ENCODE measurements around the gene WDCP.

Gene WDCP

GRCh38 chr2:24084386-24085199 lies 37.4 kb upstream of the WDCP start, which contains the start of gene TP53I3:
Gene TP53I3 (minus strand): TSS chr2:24084834. CDS start chr2:24084326, 508 bp downstream.
- DNase-seq (ENCODE audit: low read depth) = no peak
- TF ChIP-seq CTCF (IDR thresholded peaks at IDR 0.05; ENCODE audit: control insufficient read depth, extremely low read depth, insufficient read depth) = peak; percentile 98
- peak within 1 kb of the TSS; percentile 57 for H3K4me3 ChIP-seq (ENCODE audit: low read depth, low read length)

GRCh38 chr2:24083567-24084385 lies 36.6 kb upstream of the WDCP start:
- DNase-seq (ENCODE audit: low read depth) = peak; percentile 48
- TF ChIP-seq CTCF (IDR thresholded peaks at IDR 0.05; ENCODE audit: control insufficient read depth, extremely low read depth, insufficient read depth) = no peak
- H3K4me3 ChIP-seq (ENCODE audit: low read depth, low read length) = peak overlapping the region; percentile 57

GRCh38 chr2:24082787-24083566 lies 35.8 kb upstream of the WDCP start:
- H3K4me3 ChIP-seq (ENCODE audit: low read depth, low read length) = no peak overlapping the region
- no peak for DNase-seq (ENCODE audit: low read depth)
- TF ChIP-seq CTCF (IDR thresholded peaks at IDR 0.05; ENCODE audit: control insufficient read depth, extremely low read depth, insufficient read depth) = no peak

GRCh38 chr2:24080701-24081100 lies 33.5 kb upstream of the WDCP start:
- no peak overlapping the region for H3K4me3 ChIP-seq (ENCODE audit: low read depth, low read length)
- DNase-seq (ENCODE audit: low read depth) = no peak

GRCh38 chr2:24077879-24078278 lies 30.7 kb upstream of the WDCP start:
- H3K4me3 ChIP-seq (ENCODE audit: low read depth, low read length) = peak overlapping the region; percentile 80
- DNase-seq (ENCODE audit: low read depth) = no peak
- TF ChIP-seq CTCF (IDR thresholded peaks at IDR 0.05; ENCODE audit: control insufficient read depth, extremely low read depth, insufficient read depth) = no peak

More at GRCh38 chr2:24080701-24081100, 33.5 kb upstream of the WDCP start:
- no peak for TF ChIP-seq CTCF (IDR thresholded peaks at IDR 0.05; ENCODE audit: control insufficient read depth, extremely low read depth, insufficient read depth)

- DNase-seq (ENCODE audit: low read depth) = no peak
- no peak for TF ChIP-seq CTCF (IDR thresholded peaks at IDR 0.05; ENCODE audit: control insufficient read depth, extremely low read depth, insufficient read depth)
- H3K4me3 ChIP-seq (ENCODE audit: low read depth, low read length) = peak overlapping the region; percentile 80
Measured at GRCh38 chr2:24077535-24077877, 30.3 kb upstream of the WDCP start.
